Aortic smooth muscle cell (primary cell): ENCODE data around the gene ZNF565. TPM values are rescaled to one million over a fixed set of nuclear protein-coding genes. Genes with fewer than 3 reads are reported as not detected.

Experiments used
- total RNA-seq: library from RNA; depleted of rRNA; stranded (reverse); fragments of >200 nt; gene quantifications from 2 replicates; pipeline ENCODE4 v1.2.3, GENCODE V29; 2014

Gene ZNF565
- total RNA-seq = 5.9 and 7.1 TPM in 2 replicates

GRCh38 chr19:36214386-36215275, at the start of gene ZNF565, which contains the start of gene ZNF146:
ZNF565 (minus strand) TSS chr19:36214665; CDS start chr19:36201985, 12,680 bp downstream.
ZNF146 (plus strand) TSS chr19:36215106; CDS start chr19:36236441, 21,335 bp downstream.

GRCh38 chr19:36152352-36153091, 61.9 kb downstream of the ZNF565 start, which contains the start of gene COX7A1:
COX7A1 (minus strand) TSS chr19:36152447; CDS start chr19:36152407, 40 bp downstream.

GRCh38 chr19:36139473-36140303, 74.8 kb downstream of the ZNF565 start, which contains the start of gene CAPNS1:
CAPNS1 (plus strand) TSS chr19:36140066; CDS start chr19:36141012, 946 bp downstream.

Other genes starting within 250 kb of the ZNF565 start
- 13.5 and 15.2 TPM in 2 replicates for gene SDHAF1, start 219.5 kb downstream of the ZNF565 start, total RNA-seq
- 0.25 TPM in 1 of 2 replicates, not detected in the other for gene SYNE4, start 205.9 kb downstream of the ZNF565 start, total RNA-seq
- gene ALKBH6, start 200.5 kb downstream of the ZNF565 start, total RNA-seq = 13.9 and 18.8 TPM in 2 replicates
- 3.4 and 11.8 TPM in 2 replicates for gene CLIP3, start 181.8 kb downstream of the ZNF565 start, total RNA-seq
- 0.50 and 1.2 TPM in 2 replicates for gene THAP8, start 160.4 kb downstream of the ZNF565 start, total RNA-seq
- gene WDR62, start 159.8 kb downstream of the ZNF565 start, total RNA-seq = 3.2 and 6.2 TPM in 2 replicates
- not detected in 2 replicates for gene OVOL3, start 103.5 kb downstream of the ZNF565 start, total RNA-seq
- gene POLR2I, start 99.8 kb downstream of the ZNF565 start, total RNA-seq = 87.4 and 111 TPM in 2 replicates
- 265 and 341 TPM in 2 replicates for gene TBCB, start 99.2 kb downstream of the ZNF565 start, total RNA-seq
- 545 and 630 TPM in 2 replicates for gene CAPNS1, start 74.6 kb downstream of the ZNF565 start, total RNA-seq
- gene COX7A1, start 62.2 kb downstream of the ZNF565 start, total RNA-seq = 79.4 and 93.1 TPM in 2 replicates
- 83.0 and 86.5 TPM in 2 replicates for gene ZNF146, start 441 bp upstream of the ZNF565 start, total RNA-seq
- 3.4 and 4.7 TPM in 2 replicates for gene ZFP14, start 164.5 kb upstream of the ZNF565 start, total RNA-seq
- gene ZFP82, start 204.0 kb upstream of the ZNF565 start, total RNA-seq = 5.1 and 5.7 TPM in 2 replicates